ENCODE results near the gene TGM1.
"Not testable (repeated sequence)": the region's sequence is repeated elsewhere in the genome, so short reads cannot be mapped to it uniquely, and the experiment has no call there.

TGM1 gene

GRCh38 chr14:24232121-24232644 lies 30.8 kb downstream of the TGM1 start, which contains the start of gene NEDD8:
Gene NEDD8 (minus strand): TSS chr14:24232367. CDS start chr14:24232267, 100 bp downstream.
- peak; percentile 91 to 96 for DNase-seq

- no peak for DNase-seq
These were observed 31.5 kb downstream of the TGM1 start for GRCh38 chr14:24231263-24232120.

GRCh38 chr14:24228902-24229301 lies 34.1 kb downstream of the TGM1 start:
- no peak for DNase-seq

- no peak for DNase-seq
These were observed 36.5 kb downstream of the TGM1 start for GRCh38 chr14:24226473-24226872.

- no peak for DNase-seq
These were observed 38.3 kb downstream of the TGM1 start for GRCh38 chr14:24224618-24225071.

GRCh38 chr14:24222987-24223386 lies 40.0 kb downstream of the TGM1 start:
- DNase-seq, result not testable (repeated sequence)

GRCh38 chr14:24219521-24219920 lies 43.5 kb downstream of the TGM1 start:
- no peak for DNase-seq

- DNase-seq, result no peak
These were observed 43.9 kb downstream of the TGM1 start for GRCh38 chr14:24219080-24219479.

GRCh38 chr14:24216876-24217275 lies 46.1 kb downstream of the TGM1 start:
- DNase-seq, result not testable (repeated sequence)

- no peak for DNase-seq
These were observed 46.7 kb downstream of the TGM1 start for GRCh38 chr14:24216345-24216699.

- DNase-seq, result peak; percentile 70 to 88
These were observed 47.3 kb downstream of the TGM1 start, which contains the start of gene MDP1 for GRCh38 chr14:24215495-24216344. Gene MDP1 (minus strand): TSS chr14:24216066. CDS start chr14:24215955, 111 bp downstream.

GRCh38 chr14:24213866-24214662 lies 48.9 kb downstream of the TGM1 start:
- no peak for DNase-seq

GRCh38 chr14:24212924-24213865 lies 49.8 kb downstream of the TGM1 start, which contains the start of gene CHMP4A:
Gene CHMP4A (minus strand): TSS chr14:24213488. CDS start chr14:24213439, 49 bp downstream.
- peak; percentile 97 to 98 for DNase-seq

GRCh38 chr14:24211311-24211710 lies 51.7 kb downstream of the TGM1 start:
- DNase-seq, result no peak

- no peak for DNase-seq
These were observed 55.4 kb downstream of the TGM1 start for GRCh38 chr14:24207625-24208024.

GRCh38 chr14:24207104-24207551 lies 55.8 kb downstream of the TGM1 start:
- no peak for DNase-seq

GRCh38 chr14:24206260-24207103 lies 56.5 kb downstream of the TGM1 start:
- no peak for DNase-seq

GRCh38 chr14:24204163-24205146 lies 58.5 kb downstream of the TGM1 start:
- DNase-seq, result no peak

Measured in NCI-H446 (cell line).